IgD-negative memory B cell (primary cell): ENCODE results near the gene CDC42BPB. TPM values are rescaled to one million over a fixed set of nuclear protein-coding genes. Genes with fewer than 3 reads are reported as not detected.

Experiments
- H3K27ac Mint-ChIP-seq, 3 donors: one replicate each; pipeline ENCODE4 v1.8.0; 2020 to 2022; ENCODE audit warnings: mild to moderate bottlenecking in 3 of 3, mixed read lengths in 3 of 3, moderate library complexity in 1 of 3
- H3K27me3 Mint-ChIP-seq: one replicate; pipeline ENCODE4 v1.8.0; 2021; ENCODE audit warnings: mixed read lengths
- H3K36me3 Mint-ChIP-seq: one replicate; pipeline ENCODE4 v1.8.0; 2020; ENCODE audit warnings: mild to moderate bottlenecking, mixed read lengths
- H3K4me1 Mint-ChIP-seq, 3 donors: one replicate each; pipeline ENCODE4 v1.8.0; 2020 to 2022; ENCODE audit warnings: mixed read lengths in 3 of 3, mild to moderate bottlenecking in 1 of 3
- H3K4me3 Mint-ChIP-seq, 4 donors: one replicate each; pipeline ENCODE4 v1.8.0; 2020 to 2022; ENCODE audit warnings: mild to moderate bottlenecking in 4 of 4, mixed read lengths in 4 of 4, moderate library complexity in 3 of 4
- H3K9me3 Mint-ChIP-seq, 3 donors: one replicate each; pipeline ENCODE4 v1.8.0; 2020 to 2021; ENCODE audit warnings: mixed read lengths in 3 of 3, mild to moderate bottlenecking in 1 of 3
- polyA plus RNA-seq: library from polyadenylated mRNA; unstranded; fragments of 300-500 nt; fragmentation: Illumina TruSeq; gene quantifications from one replicate; pipeline ENCODE4 v1.2.3, GENCODE V29; 2021

The CDC42BPB gene
- polyA plus RNA-seq, 1 donor from 2014 or later, result 1.2 TPM

GRCh38 chr14:103086771-103087342, 29.5 kb upstream of the CDC42BPB start:
- peaks cover 7% of the 10 kb centered on the region for H3K27me3 Mint-ChIP-seq
- no peaks in the 10 kb centered on the region for H3K9me3 Mint-ChIP-seq
- no peaks in the 10 kb centered on the region for H3K36me3 Mint-ChIP-seq
- peak overlapping the region in 1 of 4 donors; percentile 63 for H3K4me3 Mint-ChIP-seq
- H3K4me1 Mint-ChIP-seq, result no peaks in the 10 kb centered on the region
- H3K27ac Mint-ChIP-seq, result no peak overlapping the region

- Mint-ChIP-seq H3K4me1 (no peaks in the 10 kb centered on the region), H3K36me3 (no peaks in the 10 kb centered on the region), H3K27me3 (peaks cover 7% of the 10 kb centered on the region), H3K27ac (no peak overlapping the region), H3K9me3 (no peaks in the 10 kb centered on the region), H3K4me3 (peak overlapping the region in 1 of 4 donors; percentile 19)
Observed at GRCh38 chr14:103085106-103086091, 28.1 kb upstream of the CDC42BPB start.

GRCh38 chr14:103084021-103084919, 26.9 kb upstream of the CDC42BPB start, which contains the start of gene LBHD2:
TSS of gene LBHD2 (plus strand) at chr14:103084210. CDS start at chr14:103086013, 1,803 bp downstream.
- H3K27me3 Mint-ChIP-seq, result peaks cover 7% of the 10 kb centered on the region
- H3K4me1 Mint-ChIP-seq, result no peaks in the 10 kb centered on the region
- H3K4me3 Mint-ChIP-seq, result no peak within 1 kb of the TSS
- H3K9me3 Mint-ChIP-seq, result no peaks in the 10 kb centered on the region
- no peaks in the 10 kb centered on the region for H3K36me3 Mint-ChIP-seq
- no peak within 1 kb of the TSS for H3K27ac Mint-ChIP-seq

GRCh38 chr14:103081951-103082350, 24.6 kb upstream of the CDC42BPB start:
- Mint-ChIP-seq H3K27ac (no peak overlapping the region), H3K4me1 (no peaks in the 10 kb centered on the region), H3K27me3 (peaks cover 7% of the 10 kb centered on the region), H3K4me3 (no peak overlapping the region), H3K9me3 (no peaks in the 10 kb centered on the region), H3K36me3 (no peaks in the 10 kb centered on the region)

- no peak overlapping the region for H3K4me3 Mint-ChIP-seq
- H3K9me3 Mint-ChIP-seq, result no peaks in the 10 kb centered on the region
- peaks cover 0 to 4% (median 0%) of the 10 kb centered on the region in 3 donors for H3K4me1 Mint-ChIP-seq
- H3K27me3 Mint-ChIP-seq, result no peaks in the 10 kb centered on the region
- H3K27ac Mint-ChIP-seq, result no peak overlapping the region
- H3K36me3 Mint-ChIP-seq, result no peaks in the 10 kb centered on the region
Observed at GRCh38 chr14:103078860-103079587, 21.7 kb upstream of the CDC42BPB start.

GRCh38 chr14:103078420-103078749, 21.0 kb upstream of the CDC42BPB start:
- H3K9me3 Mint-ChIP-seq, result no peaks in the 10 kb centered on the region
- peaks cover 0 to 4% (median 0%) of the 10 kb centered on the region in 3 donors for H3K4me1 Mint-ChIP-seq
- no peak overlapping the region for H3K27ac Mint-ChIP-seq
- peak overlapping the region in 1 of 4 donors; percentile 30 for H3K4me3 Mint-ChIP-seq
- H3K27me3 Mint-ChIP-seq, result no peaks in the 10 kb centered on the region
- no peaks in the 10 kb centered on the region for H3K36me3 Mint-ChIP-seq

GRCh38 chr14:103074729-103075367, 17.5 kb upstream of the CDC42BPB start:
- Mint-ChIP-seq H3K4me1 (peaks cover 0 to 4% (median 0%) of the 10 kb centered on the region in 3 donors), H3K9me3 (no peaks in the 10 kb centered on the region), H3K27me3 (peaks cover 1% of the 10 kb centered on the region), H3K4me3 (peak overlapping the region in 2 of 4 donors; percentile 39 to 62), H3K36me3 (peaks cover under 1% of the 10 kb centered on the region), H3K27ac (no peak overlapping the region)

GRCh38 chr14:103073876-103074728, 16.8 kb upstream of the CDC42BPB start:
- H3K36me3 Mint-ChIP-seq, result peaks cover 3% of the 10 kb centered on the region
- peaks cover 0 to 4% (median 0%) of the 10 kb centered on the region in 3 donors for H3K4me1 Mint-ChIP-seq
- peak overlapping the region in 2 of 4 donors; percentile 20 to 60 for H3K4me3 Mint-ChIP-seq

GRCh38 chr14:103073367-103073875, 16.1 kb upstream of the CDC42BPB start:
- peaks cover 0 to 4% (median 0%) of the 10 kb centered on the region in 3 donors for H3K4me1 Mint-ChIP-seq
- no peaks in the 10 kb centered on the region for H3K9me3 Mint-ChIP-seq
- H3K36me3 Mint-ChIP-seq, result peaks cover 3% of the 10 kb centered on the region
- H3K27ac Mint-ChIP-seq, result no peak overlapping the region
- peaks cover 2% of the 10 kb centered on the region for H3K27me3 Mint-ChIP-seq
- peak overlapping the region in 1 of 4 donors; percentile 32 for H3K4me3 Mint-ChIP-seq

More at GRCh38 chr14:103073876-103074728, 16.8 kb upstream of the CDC42BPB start:
- H3K27ac Mint-ChIP-seq, result no peak overlapping the region
- H3K9me3 Mint-ChIP-seq, result no peaks in the 10 kb centered on the region
- peaks cover 2% of the 10 kb centered on the region for H3K27me3 Mint-ChIP-seq

GRCh38 chr14:103072595-103073366, 15.4 kb upstream of the CDC42BPB start:
- H3K27ac Mint-ChIP-seq, result no peak overlapping the region

GRCh38 chr14:103071544-103072251, 14.3 kb upstream of the CDC42BPB start:
- peaks cover 0 to 4% (median 3%) of the 10 kb centered on the region in 3 donors for H3K4me1 Mint-ChIP-seq
- peaks cover 3% of the 10 kb centered on the region for H3K36me3 Mint-ChIP-seq
- no peak overlapping the region for H3K27ac Mint-ChIP-seq
- no peaks in the 10 kb centered on the region for H3K9me3 Mint-ChIP-seq
- peaks cover 2% of the 10 kb centered on the region for H3K27me3 Mint-ChIP-seq
- H3K4me3 Mint-ChIP-seq, result no peak overlapping the region

More at GRCh38 chr14:103072595-103073366, 15.4 kb upstream of the CDC42BPB start:
- H3K9me3 Mint-ChIP-seq, result no peaks in the 10 kb centered on the region
- H3K36me3 Mint-ChIP-seq, result peaks cover 3% of the 10 kb centered on the region
- H3K4me3 Mint-ChIP-seq, result peak overlapping the region in 1 of 4 donors; percentile 58
- peaks cover 2% of the 10 kb centered on the region for H3K27me3 Mint-ChIP-seq
- H3K4me1 Mint-ChIP-seq, result peaks cover 0 to 4% (median 0%) of the 10 kb centered on the region in 3 donors
